GM21619 (cell line): ENCODE measurements around the gene IFFO2.
A peak's percentile ranks its signal among the peaks of the same experiment; 100 is the strongest.

Experiments
- ATAC-seq: cut with Tn5 transposase; IDR thresholded peaks from one replicate; pipeline ENCODE4 v1.9.1; 2021; ENCODE audit not compliant: unreplicated experiment

IFFO2 gene

DNA sequence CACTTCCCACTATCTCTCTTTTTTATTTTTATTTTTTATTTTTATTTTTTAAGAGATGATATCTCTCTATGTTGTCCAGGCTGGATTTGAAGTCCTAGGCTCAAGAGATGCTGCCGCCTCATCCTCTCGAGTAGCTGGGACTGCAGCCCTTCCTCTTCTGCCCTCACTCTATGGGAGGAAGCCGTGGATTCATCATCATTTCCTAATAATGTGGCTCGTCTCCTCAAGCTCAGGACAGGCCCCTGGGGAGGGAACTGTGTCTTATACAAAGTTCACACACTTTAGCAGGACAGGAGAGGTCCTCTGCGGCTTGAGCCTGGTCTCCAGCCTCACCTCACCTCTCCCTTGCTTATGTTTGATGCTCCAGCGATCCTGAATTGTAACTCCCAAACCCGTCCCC is 16.5 kb upstream of the IFFO2 start:
- ATAC-seq: no peak

DNA sequence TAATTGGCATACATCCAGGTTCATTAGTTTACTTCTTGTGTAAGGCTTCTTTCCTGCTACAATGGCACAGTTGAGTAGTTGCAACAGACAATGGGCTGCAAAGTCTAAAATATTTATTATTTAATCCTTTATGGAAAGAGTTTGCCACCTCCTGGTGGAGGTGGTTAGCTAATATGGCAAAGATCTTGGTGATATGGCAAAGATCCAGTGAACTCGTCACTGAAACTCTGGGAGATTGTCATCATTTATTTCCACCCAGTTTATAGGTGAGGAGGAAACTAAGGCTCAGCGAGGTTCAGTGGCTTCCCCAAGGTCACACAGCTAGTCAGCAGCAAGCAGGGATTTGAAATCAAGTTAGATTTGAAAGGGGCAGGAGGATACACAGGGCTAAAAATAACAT is 16.1 kb upstream of the IFFO2 start:
- ATAC-seq: no peak

DNA sequence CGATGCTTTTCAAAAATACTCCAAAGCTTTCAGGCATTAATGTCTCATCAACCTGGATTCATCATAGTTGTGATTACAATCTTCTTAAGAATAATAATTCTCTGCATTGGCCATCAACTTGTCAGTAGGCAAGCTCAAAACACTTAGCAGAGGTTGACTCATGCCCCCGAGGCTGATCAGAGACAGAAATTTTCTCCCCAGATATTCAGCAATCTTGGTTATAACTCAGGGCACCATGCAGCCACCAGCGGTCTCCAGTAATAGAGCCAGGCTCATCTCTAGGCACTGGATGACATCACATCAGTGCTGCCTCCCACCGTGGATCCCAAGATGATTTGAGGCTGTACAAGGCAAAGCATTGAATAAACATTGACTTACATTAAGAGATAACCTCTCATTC is 14.3 kb upstream of the IFFO2 start:
- no peak for ATAC-seq

DNA sequence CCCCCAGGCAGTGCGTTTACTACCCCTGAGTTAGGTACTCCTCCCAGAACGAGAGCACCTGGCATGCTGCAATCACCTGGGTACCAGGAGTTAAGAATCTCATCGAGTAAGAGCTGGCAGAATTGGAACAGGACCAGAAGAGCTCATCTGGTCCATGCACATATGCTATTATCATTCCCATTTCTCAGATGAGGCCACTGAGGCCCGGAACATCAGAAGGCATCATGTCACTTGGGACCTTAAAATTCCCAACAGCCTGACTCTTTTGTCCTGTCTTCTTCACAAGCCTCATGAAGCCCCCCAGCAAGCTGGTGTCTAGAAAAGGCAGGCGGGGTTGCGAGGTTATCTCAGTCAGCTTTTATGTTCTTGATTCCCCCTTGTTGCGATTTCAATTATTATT is 13.9 kb upstream of the IFFO2 start:
- no peak for ATAC-seq

DNA sequence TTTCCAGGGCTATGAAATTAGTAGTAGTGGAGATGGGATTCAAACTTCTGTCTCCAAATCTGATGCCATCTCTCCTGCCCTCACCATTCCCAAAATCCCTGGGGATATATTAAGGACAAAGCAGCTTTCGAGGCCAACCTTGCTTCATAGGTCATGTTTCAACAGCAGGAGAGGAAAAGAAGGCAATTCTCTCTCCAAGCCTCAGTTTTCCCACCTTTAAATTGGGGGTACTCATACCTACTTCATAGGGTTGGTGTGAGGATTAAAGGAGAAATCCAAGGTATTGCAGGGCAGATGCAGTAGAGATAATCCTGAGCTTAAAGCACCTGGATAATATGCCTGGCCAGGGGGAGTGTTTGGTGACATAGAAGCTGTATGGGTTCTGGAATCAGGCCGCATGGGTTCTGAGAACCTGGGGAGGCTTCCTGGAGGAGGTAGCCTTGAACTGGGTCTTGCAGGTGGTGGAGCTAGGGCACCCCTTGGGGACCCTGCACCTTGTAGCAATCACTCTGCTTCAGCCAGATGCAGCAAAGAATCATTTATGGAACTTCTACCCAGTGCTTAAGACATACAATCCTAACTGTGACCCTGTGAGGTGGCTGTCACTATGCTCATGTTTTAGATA is 10.7 kb upstream of the IFFO2 start:
- no peak for ATAC-seq

DNA sequence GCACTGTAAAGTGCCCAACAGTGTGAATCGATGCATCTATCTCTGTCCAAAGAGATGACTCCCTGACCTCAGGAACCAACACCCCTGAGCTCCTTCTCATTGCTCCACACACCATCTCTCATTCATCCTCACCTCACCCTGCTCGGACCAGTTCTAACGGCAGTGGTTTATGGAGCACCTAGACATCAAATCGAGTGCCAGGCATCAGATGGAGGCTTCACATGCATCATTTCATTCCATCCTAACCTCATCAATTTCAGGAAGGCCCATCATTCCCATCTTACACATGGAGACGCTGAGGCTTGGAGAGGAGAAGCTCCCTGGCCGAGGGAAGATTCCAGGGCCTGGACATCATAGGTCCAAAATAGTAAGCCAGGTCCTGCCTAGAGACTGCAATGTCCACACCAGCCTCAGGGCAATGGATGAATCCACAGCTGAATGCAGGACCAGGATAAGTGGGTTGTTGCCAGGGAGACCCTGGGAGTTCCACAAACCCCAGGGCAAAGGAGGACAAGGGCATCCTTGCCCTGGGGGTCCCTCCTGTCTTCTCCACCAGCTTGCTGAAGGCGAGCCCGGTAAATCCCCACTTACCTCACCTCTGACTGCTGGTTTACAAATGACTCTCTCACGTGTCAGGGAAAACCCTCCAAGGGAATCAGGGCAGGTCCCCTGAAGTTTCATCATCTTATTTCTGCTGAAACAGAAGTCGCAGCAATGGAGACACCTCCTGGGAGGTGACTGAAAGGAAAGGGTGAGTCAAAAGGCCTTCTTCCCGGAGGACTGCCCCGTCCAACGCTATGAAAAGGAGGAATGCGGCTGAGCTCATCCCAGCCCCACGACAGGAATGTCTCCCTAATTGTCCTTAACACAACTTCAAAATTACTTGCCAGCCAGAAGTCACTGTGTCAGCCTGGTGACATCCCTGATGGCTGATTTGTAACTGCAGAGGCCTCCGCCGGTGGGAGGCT is 9.0 kb upstream of the IFFO2 start:
- ATAC-seq: no peak

DNA sequence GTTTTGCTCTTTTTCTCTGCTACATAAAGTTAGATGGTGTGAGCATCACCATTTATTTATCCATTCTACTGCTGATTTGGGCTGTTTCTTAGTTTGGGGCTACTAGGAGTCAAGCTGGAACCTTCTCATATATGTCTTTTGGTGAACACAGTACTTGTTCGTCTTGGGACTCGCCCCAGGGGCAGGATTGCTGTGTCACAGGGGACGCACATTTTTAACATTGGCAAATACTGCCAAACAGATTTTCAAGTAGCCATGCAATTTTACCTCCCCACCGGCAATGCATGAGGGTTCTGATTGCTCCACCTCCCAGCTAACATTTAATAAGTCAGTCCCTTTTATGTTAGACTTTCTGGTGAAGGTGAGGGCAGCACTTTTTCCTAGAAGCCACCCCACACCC is 7.5 kb upstream of the IFFO2 start:
- no peak for ATAC-seq

DNA sequence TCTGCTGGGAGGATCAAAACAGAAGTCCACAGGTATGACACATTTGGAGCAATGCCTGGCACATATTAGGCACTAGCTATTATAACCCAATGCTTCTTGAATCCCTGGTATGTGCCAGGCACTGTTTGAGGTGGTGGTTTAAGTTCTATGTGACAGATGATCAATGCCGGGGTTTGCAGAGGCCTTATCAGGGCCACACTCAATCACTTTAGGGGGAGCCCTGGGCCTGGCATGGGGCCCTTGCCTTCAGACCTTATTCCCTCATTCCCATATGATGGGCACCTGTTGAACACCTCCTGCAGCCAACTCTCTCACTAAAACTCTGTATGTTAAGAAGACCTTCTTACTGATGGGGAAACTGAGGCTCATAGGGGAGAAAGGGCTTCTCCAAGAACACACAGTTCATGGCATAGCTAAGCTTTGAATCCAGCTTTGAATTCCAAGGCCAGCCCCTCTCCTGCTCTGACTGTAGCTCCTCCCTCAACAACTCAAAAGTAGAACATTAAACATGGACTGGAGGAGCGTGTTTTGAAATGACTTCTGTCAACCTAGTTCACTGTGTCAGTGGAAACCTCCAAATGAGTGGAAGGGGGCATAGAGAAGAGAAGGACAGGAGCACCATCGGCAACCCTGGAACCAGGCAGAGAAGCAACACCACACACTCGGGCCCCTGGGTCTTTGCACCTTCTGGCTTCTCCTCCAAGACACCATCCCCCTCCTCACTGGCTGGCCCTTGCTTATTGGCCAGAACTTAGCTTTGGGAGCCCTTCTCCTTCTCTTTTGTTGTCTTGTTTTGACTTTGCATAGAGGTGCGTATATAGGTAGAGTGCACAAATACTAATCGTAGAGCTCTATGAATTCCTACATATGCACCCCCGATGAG is 6.6 kb upstream of the IFFO2 start:
- ATAC-seq: no peak

DNA sequence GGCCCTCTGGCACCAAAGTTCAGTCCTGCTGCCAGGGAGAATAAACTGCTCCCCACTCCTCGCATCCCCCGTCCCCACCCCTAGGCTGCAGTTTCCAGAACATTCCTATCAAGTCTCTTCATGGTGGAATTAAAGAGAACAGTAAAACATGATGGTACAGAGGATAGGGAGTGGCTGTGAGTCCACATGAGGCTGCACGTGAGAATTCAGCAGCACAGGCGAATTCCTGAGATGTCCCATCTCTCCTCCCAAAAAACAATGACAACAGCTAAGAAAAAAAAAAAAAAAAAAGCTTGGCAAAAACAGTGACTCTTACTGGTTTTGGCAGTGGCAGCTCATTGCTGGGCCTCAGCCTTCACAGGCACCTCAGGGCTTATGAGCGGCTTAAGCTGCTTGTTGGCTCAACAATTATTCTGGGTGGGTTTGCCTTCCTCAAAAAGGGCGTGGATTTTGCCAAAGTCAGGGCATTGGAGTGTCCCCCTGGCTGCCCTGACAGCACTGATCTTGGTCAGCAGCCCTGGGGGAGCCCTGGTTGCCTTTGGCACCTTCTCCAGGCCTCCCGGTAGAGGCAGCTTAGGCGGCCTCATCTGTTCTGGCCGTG is 5.7 kb upstream of the IFFO2 start:
- no peak for ATAC-seq

DNA sequence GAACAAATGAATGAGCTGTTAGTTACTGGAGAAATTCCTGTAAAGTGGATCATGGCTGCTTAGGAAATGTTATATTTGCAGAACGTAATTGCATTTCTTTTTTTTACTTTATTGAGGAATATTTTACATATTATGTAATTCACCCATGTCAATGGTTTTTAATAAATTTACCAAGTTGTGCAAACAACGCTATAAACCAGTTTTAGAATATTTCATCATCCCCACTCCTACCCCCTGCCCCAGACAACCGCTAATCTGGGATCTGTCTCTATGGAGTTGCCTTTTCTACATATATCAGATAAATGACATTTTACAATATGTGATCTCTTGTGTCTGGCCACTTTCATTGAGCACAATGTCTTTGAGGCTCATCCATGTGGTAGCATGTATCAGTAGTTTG is 4.3 kb upstream of the IFFO2 start:
- no peak for ATAC-seq

DNA sequence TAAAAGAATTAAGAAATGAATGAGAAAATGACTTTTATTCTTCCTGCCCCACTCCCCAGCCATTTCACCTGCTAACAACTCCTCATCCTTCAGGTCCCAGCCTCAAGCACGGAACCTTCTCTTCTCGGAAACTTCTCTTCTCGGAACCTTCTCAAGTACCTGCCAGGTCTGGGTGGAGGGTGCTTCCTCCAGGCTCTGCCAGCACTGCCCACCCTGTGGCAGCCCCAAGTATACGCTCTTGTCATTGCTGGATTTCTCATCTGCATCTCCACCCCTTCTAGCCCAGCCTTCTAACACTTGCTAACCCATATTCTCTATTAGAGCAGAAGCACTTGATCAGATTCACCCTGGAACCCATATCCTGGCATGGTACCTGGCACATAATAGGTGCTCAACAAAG is 3.9 kb upstream of the IFFO2 start:
- no peak for ATAC-seq

DNA sequence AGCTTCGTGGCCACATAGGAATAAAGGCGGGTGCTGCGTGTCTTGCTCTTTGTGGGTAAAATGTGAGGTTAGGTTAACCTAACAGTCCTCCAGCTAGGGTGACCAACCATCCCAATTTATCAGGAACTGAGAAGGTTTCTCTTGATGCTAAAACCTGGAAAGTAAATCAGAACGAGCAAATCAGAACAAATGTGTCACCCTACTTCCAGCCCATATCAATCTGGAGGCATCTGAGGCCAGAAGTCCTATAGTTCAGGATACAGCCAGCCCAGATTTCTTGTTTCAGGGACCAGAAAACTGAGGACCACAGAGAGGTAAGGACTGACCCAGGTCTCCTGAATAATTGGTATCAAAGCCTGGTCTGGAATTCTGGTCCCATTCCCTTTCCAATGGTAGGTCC is 3.1 kb upstream of the IFFO2 start:
- ATAC-seq: no peak

DNA sequence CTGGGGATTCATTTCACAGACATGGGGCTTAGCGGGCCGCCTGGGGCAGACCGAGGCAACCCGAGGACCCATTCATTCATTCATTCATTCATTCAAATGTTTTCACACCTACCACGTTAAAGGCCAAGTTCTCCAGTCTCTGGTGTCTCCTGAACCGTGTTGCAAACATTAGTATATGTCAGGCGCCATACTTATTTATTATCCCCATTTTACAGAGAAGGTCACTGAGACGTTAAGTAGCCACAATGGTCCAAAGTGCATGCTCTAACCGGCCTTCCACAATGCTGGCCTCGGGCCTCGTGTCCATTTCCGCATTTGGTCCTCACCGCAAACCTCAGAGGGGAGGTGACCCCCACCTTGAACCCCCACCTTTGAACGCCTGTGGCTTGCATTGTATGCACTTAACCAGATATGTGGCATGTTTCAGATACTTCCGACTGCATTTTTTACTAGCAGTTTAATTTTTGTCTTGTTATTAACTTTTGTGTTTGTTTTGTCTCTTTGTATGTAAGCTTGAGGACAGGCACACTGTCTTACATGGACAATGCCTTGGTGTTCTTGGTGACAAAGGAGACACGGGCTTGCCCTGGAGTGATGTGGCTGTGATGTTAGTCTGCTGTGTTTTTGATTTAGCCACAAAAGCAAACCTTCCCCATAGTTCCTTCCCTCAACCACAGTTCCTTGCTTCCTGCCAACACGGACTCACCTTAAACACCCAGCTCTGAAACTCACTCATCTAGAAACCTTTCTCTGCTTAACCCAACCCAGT is 1.2 kb upstream of the IFFO2 start:
- ATAC-seq: no peak

DNA sequence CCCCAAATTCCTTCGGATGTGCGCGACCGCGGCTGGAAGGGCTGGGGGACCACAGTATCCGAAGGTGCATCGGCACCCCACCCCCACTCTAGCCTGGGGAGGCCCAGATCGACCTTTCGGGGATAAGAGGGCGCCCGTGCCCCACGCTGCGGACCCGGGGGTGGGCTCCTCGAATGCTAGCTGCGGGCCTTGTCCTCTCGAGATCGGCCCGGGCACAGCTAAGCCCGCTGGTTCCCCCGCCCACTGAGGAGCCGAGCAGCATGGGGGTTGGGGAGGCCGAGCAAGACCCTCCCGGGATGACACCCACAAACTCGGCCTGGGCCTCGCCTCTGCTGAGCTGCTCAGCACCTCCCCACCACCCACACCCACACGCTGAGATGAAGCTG is 653 bp upstream of the IFFO2 start:
- no peak for ATAC-seq

DNA sequence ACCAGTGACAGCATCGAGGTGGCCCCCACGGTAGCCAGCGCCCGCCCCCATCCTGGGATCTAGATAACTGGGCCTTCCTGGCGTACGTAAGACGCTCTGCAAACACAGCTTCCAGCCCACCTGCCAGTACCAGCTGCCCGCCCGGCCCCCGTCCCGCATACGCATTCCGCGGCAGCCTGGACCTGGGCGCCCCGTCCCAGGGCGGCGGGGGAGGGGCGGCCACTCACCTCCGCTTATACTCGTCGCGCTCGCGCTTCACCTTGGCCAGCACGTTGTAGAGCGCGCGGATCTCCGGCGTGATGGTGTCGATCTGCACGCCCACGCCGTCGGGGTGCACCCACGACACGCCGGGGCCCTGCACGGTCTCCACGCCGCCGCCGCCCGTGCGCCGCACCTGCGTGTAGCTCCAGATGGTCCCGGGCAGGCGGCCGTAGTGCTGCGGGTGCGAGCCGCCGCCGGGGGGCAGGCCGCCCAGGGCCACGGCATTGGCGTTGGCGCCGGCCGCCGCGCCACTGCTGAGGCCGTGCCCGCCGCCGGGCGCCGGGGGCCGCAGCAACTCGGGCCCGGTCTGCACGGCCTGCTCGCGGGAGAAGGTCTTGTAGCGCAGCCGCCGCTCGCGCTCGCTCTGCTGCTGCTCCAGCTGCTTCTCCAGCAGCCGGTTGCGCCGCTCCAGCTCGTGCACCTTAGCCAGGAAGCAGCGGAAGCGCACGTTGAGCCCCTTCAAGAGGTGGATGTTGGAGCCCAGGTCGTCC is 859 bp downstream of the IFFO2 start:
- ATAC-seq: peak; percentile 5

DNA sequence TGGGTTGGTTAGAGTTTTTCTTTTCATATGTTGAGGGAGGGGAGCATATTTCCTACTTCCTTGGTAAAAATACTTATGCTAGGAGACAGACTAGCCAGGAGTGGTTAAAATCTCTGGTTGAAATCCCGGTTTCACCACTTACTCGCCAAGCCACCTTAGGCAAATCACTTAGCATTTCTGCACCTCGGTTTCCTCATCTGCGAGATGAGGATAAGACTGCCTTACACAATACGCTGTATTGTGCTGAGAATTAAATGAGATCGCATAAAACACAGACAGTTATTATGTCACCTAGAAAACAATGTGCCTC is 1.4 kb downstream of the IFFO2 start:
- no peak for ATAC-seq

DNA sequence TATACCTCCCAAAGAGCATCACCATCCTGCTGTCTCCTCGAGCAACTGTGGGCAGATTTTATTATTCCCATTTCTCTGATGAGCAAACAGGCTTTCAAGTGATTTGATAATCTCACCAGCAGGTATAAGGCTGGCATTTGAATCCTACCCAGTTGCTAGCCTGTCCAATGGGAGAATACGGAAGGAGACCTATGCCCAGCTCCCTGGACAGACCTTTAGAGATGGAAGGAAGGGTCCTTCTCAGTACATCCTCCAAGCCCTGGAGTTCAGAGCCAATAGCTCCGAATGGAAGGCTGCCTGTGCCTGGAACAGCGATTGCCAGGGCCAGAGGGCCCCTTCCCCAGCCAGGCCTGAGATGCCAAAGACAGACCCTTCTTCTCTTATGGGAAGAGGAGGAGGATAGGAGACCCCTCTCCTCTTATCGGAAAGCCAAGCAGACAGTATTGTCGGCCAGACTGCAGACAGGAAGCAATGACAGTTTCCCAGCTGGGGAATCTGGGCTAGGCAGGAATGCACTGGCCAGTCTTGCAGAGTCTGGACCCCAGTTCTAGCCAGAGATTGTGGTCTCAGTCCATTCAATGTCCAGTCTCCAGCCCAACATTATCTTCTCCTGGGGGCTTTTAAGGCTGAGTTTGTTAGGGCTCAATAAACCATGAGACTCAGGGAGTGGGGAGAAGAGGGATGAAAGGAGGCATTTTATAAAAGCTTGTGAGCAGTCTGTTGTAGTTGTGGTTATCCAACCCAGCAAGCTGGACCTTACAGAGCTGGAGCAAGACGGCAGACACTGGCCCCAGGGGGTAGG is 2.0 kb downstream of the IFFO2 start:
- ATAC-seq: no peak

DNA sequence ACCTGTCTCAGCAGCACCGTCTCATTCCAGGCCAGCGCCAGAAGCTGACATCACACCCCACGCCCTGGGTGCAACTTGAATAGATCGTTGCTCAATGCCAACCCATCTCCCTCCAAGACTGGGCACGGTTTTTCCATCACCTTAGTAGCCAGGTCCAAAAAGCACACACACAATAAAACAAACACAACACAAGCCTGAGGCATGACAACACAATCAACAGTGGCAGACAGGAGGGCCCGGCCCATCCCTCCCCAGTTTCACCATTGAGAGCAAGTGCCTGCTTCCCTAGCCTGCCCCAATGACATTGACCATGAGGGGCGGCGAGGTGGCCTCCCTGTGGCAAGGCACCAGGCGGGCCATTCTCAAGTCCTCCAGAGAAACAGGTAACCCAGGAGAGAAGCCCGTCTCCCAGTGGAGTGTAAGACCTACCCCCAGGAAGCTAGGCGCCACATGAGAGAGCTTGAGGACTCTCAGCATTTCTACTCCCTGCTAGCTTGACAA is 2.7 kb downstream of the IFFO2 start:
- ATAC-seq: no peak

DNA sequence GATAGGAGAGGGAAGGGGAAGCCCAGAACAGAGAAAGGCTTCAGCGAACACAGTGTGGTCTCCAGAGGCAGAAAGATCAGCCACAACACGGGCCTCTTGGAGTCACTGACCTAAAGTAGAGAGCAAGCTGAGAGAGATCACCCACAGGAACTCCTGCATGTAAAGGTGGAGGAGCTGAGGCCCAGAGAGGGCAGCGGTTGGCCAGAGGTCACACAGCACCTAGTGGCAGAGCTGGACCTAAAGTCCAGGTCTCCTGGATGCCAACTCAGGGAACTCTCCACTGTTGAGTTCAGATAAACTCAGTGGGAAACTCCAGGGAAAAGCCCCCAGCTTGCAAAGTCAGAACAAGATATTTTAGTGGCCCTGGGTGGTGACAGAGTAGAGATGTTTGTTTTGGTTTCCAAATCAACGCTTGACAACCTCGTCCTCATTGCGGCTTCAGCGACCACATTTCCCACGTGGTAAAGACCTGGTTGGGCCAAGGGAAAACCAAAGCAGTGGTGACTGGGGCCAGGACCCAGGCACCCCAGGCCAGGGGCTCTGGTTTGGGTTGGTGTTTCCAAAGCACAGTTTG is 4.6 kb downstream of the IFFO2 start:
- ATAC-seq: peak; percentile 35
